ENCODE measurements around the gene MTX3.
A peak's percentile ranks its signal among the peaks of the same experiment; 100 is the strongest.

MTX3 gene

DNA sequence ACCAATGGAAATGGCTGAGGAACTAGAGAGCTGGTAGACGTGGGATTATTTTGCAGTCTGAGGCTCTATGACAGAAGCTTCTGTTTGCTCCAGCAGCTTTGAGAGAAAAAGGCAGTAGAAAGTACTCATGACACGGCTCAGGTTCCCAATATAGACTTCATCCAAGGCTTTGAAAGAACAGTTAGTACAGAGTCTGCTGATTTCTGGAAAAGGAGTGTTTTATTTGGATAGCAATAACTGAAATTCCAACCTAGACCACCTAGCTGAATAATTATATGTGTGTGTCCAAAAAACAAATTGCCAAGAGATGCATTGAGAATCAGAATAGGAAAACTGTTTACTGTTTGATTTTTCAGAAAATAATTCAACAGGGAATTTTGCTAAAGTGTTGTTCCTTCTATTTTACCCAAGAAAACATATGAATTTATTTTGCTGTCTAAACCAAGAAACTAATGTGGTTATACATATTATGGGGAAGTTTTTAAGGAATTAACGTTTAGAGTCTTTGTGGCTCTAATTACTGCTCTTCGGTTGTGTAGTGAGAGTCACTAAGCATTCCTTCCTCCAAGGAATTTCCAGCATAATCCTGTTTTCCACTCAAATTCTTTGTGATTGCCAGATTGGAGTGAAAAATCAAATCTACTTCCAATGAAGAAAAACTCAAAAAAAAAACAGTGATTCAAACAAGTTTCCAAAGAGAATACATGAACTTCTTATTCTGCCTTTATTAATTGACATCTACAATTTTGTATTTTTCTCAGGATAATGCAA is 18.1 kb upstream of the MTX3 start:
- Histone ChIP-seq H3K36me3 (ENCODE audit: insufficient read depth, low read length) (peaks cover 9% of the 10 kb centered on the region), H3K4me3 (ENCODE audit: low read length) (no peak overlapping the region), H3K9me3 (ENCODE audit: low read length) (no peaks in the 10 kb centered on the region), H3K4me1 (ENCODE audit: insufficient read depth, low read length) (no peaks in the 10 kb centered on the region), H2AFZ (ENCODE audit: low read depth, low read length) (no peak overlapping the region), H3K27me3 (ENCODE audit: insufficient read depth, low read length) (no peaks in the 10 kb centered on the region)

DNA sequence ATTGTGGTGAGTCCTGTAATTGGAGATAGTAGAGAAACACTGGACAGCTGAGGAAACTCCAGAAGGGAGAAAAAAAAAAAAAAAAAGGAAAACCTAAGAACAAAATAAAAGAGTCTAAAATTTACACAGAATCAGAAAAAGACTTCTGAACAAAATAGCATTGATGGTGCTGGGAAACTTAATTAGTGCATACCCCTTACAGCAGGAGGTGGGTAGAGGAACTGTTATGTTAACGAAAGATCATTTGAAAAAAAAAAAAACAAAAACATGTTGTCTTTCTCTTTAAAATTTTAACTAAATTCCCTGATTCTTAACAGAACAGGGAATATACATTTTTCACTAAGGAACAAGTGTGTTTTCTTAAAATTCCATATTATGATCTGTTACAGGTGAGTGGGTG is 11.6 kb upstream of the MTX3 start:
- H3K27me3 ChIP-seq (ENCODE audit: insufficient read depth, low read length): no peaks in the 10 kb centered on the region
- peaks cover 12% of the 10 kb centered on the region for H3K36me3 ChIP-seq (ENCODE audit: insufficient read depth, low read length)
- H3K4me3 ChIP-seq (ENCODE audit: low read length): no peak overlapping the region
- no peak overlapping the region for H2AFZ ChIP-seq (ENCODE audit: low read depth, low read length)
- no peaks in the 10 kb centered on the region for H3K4me1 ChIP-seq (ENCODE audit: insufficient read depth, low read length)
- H3K9me3 ChIP-seq (ENCODE audit: low read length): no peaks in the 10 kb centered on the region

GRCh38 chr5:79999722-80000121 is 8.7 kb upstream of the MTX3 start:
- no peaks in the 10 kb centered on the region for H3K9me3 ChIP-seq (ENCODE audit: low read length)
- H2AFZ ChIP-seq (ENCODE audit: low read depth, low read length): no peak overlapping the region
- H3K36me3 ChIP-seq (ENCODE audit: insufficient read depth, low read length): peaks cover 9% of the 10 kb centered on the region
- H3K27me3 ChIP-seq (ENCODE audit: insufficient read depth, low read length): no peaks in the 10 kb centered on the region
- H3K4me1 ChIP-seq (ENCODE audit: insufficient read depth, low read length): no peaks in the 10 kb centered on the region
- no peak overlapping the region for H3K4me3 ChIP-seq (ENCODE audit: low read length)

- Histone ChIP-seq H3K36me3 (ENCODE audit: insufficient read depth, low read length) (peaks cover 10% of the 10 kb centered on the region), H3K9me3 (ENCODE audit: low read length) (no peaks in the 10 kb centered on the region), H3K27me3 (ENCODE audit: insufficient read depth, low read length) (no peaks in the 10 kb centered on the region), H3K4me3 (ENCODE audit: low read length) (no peak overlapping the region), H3K4me1 (ENCODE audit: insufficient read depth, low read length) (peaks cover 22% of the 10 kb centered on the region), H2AFZ (ENCODE audit: low read depth, low read length) (no peak overlapping the region)
These were observed 2.0 kb upstream of the MTX3 start for GRCh38 chr5:79992891-79993657.

DNA sequence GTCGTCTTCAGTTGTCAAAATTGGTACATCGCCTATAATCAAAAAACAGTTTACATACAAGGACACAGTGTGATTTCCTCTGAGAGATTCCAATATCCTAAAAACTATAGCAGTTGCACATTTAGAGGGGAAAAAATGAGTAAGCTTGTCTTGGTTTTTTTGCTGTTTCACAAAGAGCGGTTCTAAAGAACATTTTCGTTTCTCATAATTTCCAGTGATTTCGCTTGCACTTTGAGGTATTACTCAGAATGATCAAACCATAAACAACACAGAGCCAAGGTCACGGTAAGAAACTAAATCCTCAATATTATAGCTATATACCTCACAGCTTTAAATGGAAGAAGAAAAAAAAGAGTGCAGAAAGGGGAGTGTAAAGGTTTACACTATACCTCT is 861 bp downstream of the MTX3 start:
- H3K4me3 ChIP-seq (ENCODE audit: low read length): peak overlapping the region; percentile 91
- H3K36me3 ChIP-seq (ENCODE audit: insufficient read depth, low read length): peaks cover 32% of the 10 kb centered on the region
- H3K4me1 ChIP-seq (ENCODE audit: insufficient read depth, low read length): peaks cover 22% of the 10 kb centered on the region
- H3K9me3 ChIP-seq (ENCODE audit: low read length): no peaks in the 10 kb centered on the region
- H3K27me3 ChIP-seq (ENCODE audit: insufficient read depth, low read length): no peaks in the 10 kb centered on the region
- H2AFZ ChIP-seq (ENCODE audit: low read depth, low read length): peak overlapping the region; percentile 87

DNA sequence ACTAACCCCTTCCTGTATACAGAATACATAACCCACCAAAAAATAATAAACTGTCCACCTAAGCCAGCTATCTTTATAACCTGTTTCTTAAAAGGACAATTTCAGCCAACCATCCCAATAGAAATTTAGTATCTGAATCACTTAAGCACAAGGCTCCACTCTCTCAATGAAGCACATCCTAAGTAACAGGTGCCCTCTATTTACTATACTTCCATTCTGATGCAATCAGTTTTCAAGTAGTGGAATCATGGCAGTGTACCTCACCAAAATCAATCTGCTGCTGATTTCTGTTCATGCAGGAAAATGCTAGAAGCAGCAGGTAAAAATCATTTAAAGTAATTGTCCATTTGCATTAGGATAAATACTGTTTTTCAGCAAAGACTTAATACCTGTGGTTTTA is 4.8 kb downstream of the MTX3 start:
- Histone ChIP-seq H3K9me3 (ENCODE audit: low read length) (no peaks in the 10 kb centered on the region), H3K4me1 (ENCODE audit: insufficient read depth, low read length) (peaks cover 12% of the 10 kb centered on the region), H3K27me3 (ENCODE audit: insufficient read depth, low read length) (no peaks in the 10 kb centered on the region), H2AFZ (ENCODE audit: low read depth, low read length) (no peak overlapping the region), H3K4me3 (ENCODE audit: low read length) (no peak overlapping the region), H3K36me3 (ENCODE audit: insufficient read depth, low read length) (peaks cover 68% of the 10 kb centered on the region)

DNA sequence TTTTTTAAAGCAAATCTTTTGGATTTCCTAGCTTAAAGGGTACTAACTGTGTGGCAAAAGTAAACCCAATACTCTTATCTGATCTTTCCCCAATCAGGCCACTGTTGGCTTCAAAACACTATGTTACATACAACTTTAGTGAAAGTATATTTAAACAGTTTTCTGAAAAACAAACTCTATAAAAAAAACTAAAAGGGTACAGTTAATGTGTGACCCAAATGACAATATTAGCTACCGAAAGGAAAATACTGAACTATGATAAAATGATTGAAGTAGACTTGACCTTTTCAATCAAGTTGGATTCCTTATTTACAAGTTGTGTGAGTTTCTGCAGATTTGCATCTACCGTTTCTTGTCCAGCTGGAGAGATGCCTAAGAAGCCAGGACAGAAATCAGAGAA is 5.8 kb downstream of the MTX3 start:
- Histone ChIP-seq H3K4me3 (ENCODE audit: low read length) (no peak overlapping the region), H2AFZ (ENCODE audit: low read depth, low read length) (no peak overlapping the region), H3K36me3 (ENCODE audit: insufficient read depth, low read length) (peaks cover 74% of the 10 kb centered on the region), H3K4me1 (ENCODE audit: insufficient read depth, low read length) (peaks cover 10% of the 10 kb centered on the region), H3K9me3 (ENCODE audit: low read length) (no peaks in the 10 kb centered on the region), H3K27me3 (ENCODE audit: insufficient read depth, low read length) (no peaks in the 10 kb centered on the region)

DNA sequence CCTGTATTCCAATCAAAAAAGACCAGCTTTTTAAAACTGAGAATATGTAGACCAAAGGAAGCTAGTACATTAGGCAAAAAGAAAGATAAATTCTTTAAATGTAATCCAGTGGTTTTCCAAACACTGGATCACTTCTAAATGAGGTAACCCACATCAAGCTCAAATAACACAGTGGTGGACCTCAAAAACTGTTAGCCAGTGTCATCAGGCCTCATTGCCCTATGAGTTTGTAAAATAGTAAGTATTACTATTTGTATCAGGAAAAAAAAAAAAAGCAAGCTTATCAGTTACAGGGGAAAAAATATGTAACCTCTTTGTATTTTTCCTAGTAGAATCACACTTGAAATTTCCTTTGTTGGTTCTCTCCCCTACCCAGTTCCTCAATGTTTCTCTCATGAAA is 6.7 kb downstream of the MTX3 start:
- no peak overlapping the region for H3K4me3 ChIP-seq (ENCODE audit: low read length)
- no peaks in the 10 kb centered on the region for H3K9me3 ChIP-seq (ENCODE audit: low read length)
- peaks cover 79% of the 10 kb centered on the region for H3K36me3 ChIP-seq (ENCODE audit: insufficient read depth, low read length)
- no peaks in the 10 kb centered on the region for H3K27me3 ChIP-seq (ENCODE audit: insufficient read depth, low read length)
- H3K4me1 ChIP-seq (ENCODE audit: insufficient read depth, low read length): peaks cover 1% of the 10 kb centered on the region
- no peak overlapping the region for H2AFZ ChIP-seq (ENCODE audit: low read depth, low read length)

DNA sequence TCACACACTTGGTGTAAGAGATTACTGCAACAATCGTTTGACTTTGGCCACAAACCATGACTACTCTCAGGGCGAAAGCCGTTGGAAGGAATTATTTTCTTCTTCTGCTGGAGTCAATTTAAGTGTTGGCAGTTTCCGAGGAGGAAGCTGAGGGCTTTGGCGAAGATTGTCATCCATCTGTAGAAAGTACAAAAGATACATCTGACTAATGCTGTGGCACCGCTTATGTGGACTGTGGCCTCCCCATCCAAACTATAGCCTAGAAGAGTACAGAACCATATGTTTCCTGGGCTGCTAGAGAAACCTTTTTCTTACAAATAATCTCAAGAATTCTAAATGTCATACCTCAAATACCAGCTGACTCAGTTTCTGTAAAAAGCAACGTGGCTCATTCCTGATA is 7.4 kb downstream of the MTX3 start:
- peaks cover 82% of the 10 kb centered on the region for H3K36me3 ChIP-seq (ENCODE audit: insufficient read depth, low read length)
- no peak overlapping the region for H2AFZ ChIP-seq (ENCODE audit: low read depth, low read length)
- H3K4me1 ChIP-seq (ENCODE audit: insufficient read depth, low read length): no peaks in the 10 kb centered on the region

DNA sequence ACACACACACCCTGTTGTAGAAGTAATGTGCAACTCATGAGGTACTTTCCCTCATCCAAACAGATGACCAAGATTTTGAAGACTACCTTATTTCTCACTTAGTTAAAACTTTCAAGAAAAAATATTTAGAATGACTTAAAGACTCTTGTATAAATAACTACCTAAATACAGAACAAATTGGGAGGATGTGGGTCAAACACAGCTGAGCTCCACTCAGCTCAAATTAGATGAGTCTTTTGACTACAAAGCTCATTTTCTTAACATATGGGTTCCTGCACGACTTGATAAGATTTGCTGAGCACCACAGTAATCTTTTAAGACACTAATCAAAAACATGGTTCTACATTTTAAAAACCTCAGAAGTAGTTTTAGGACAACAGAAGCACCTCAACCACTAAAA is 8.9 kb downstream of the MTX3 start:
- Histone ChIP-seq H3K27me3 (ENCODE audit: insufficient read depth, low read length) (no peaks in the 10 kb centered on the region), H2AFZ (ENCODE audit: low read depth, low read length) (no peak overlapping the region), H3K4me1 (ENCODE audit: insufficient read depth, low read length) (no peaks in the 10 kb centered on the region), H3K9me3 (ENCODE audit: low read length) (no peaks in the 10 kb centered on the region), H3K36me3 (ENCODE audit: insufficient read depth, low read length) (peaks cover 87% of the 10 kb centered on the region), H3K4me3 (ENCODE audit: low read length) (no peak overlapping the region)

More for the DNA sequence above, 7.4 kb downstream of the MTX3 start:
- H3K9me3 ChIP-seq (ENCODE audit: low read length): no peaks in the 10 kb centered on the region
- H3K27me3 ChIP-seq (ENCODE audit: insufficient read depth, low read length): no peaks in the 10 kb centered on the region
- H3K4me3 ChIP-seq (ENCODE audit: low read length): no peak overlapping the region

DNA sequence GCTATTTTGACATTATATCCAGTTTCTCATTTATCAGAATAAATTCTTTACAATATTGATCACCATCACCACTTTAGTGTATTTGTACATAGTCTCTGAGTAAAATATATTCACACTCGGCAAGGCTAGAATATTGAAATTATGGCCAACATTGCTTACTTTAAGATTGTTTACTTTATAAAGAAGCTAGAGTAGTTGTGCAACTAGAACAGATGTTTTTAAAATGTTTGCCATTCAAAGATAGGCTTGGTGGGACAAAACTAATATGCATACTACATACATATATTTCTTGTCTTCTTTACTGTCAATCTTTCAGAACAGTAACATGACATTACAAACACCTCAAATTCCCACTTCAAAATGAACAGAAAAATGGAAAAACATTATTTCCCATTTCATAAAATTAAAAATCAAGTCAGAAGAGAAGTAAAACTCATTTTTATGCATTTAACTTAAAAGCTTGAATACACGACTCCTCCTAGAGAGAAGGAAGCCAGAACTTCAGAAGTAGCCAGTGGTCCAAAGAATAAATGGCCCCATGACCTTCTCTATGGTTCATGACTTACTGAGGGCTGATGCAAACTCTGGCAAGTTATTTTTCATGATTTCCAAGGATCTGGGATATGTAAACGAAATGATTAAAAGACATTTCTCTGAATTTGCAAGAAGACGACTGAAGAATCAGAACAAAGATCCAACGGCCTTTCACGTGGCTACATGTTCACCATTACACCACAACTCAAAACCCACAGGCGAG is 14.1 kb downstream of the MTX3 start:
- Histone ChIP-seq H3K9me3 (ENCODE audit: low read length) (no peaks in the 10 kb centered on the region), H3K4me1 (ENCODE audit: insufficient read depth, low read length) (peaks cover 27% of the 10 kb centered on the region), H2AFZ (ENCODE audit: low read depth, low read length) (no peak overlapping the region), H3K4me3 (ENCODE audit: low read length) (no peak overlapping the region), H3K27me3 (ENCODE audit: insufficient read depth, low read length) (no peaks in the 10 kb centered on the region), H3K36me3 (ENCODE audit: insufficient read depth, low read length) (peaks cover 40% of the 10 kb centered on the region)

DNA sequence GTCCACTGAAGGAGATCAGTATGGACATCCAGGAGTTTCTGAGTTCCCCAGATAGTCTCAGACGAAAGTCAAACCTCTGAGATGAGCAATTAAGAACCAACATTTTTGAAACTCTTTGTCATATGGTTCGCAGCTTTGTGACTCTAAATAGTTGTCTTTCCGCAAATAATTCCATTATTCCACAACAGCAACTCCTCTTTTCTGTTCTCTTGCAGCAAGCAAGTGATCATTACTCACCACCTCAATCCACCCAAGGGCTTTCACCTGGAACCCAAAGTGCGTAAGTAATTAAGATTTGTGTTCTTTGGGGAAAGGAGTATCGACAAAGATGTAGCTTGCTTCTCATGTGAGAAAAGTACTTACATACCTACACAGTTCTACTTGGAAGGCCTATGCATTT is 15.6 kb downstream of the MTX3 start:
- Histone ChIP-seq H3K36me3 (ENCODE audit: insufficient read depth, low read length) (peaks cover 29% of the 10 kb centered on the region), H3K4me3 (ENCODE audit: low read length) (no peak overlapping the region), H3K4me1 (ENCODE audit: insufficient read depth, low read length) (peaks cover 27% of the 10 kb centered on the region), H3K9me3 (ENCODE audit: low read length) (no peaks in the 10 kb centered on the region), H2AFZ (ENCODE audit: low read depth, low read length) (no peak overlapping the region), H3K27me3 (ENCODE audit: insufficient read depth, low read length) (no peaks in the 10 kb centered on the region)

GRCh38 chr5:79974886-79975285 is 16.2 kb downstream of the MTX3 start:
- H3K9me3 ChIP-seq (ENCODE audit: low read length): no peaks in the 10 kb centered on the region
- H3K4me3 ChIP-seq (ENCODE audit: low read length): no peak overlapping the region
- H3K27me3 ChIP-seq (ENCODE audit: insufficient read depth, low read length): no peaks in the 10 kb centered on the region
- H2AFZ ChIP-seq (ENCODE audit: low read depth, low read length): no peak overlapping the region
- H3K4me1 ChIP-seq (ENCODE audit: insufficient read depth, low read length): peaks cover 27% of the 10 kb centered on the region
- H3K36me3 ChIP-seq (ENCODE audit: insufficient read depth, low read length): peaks cover 24% of the 10 kb centered on the region

Measured in neuron (in vitro differentiated cells).